DND-41 (cell line): Measurements from ENCODE around the gene OR2A14.
"Not testable (repeated sequence)": the region's sequence is repeated elsewhere in the genome, so short reads cannot be mapped to it uniquely, and the experiment has no call there.

ENCODE experiments used
- CTCF ChIP-seq: IDR thresholded peaks from 2 replicates; pipeline ENCODE4 v1.5.1; 2012; ENCODE audit warnings: borderline replicate concordance, low read length, moderate library complexity, mild to moderate bottlenecking; ENCODE audit not compliant: poor library complexity, severe bottlenecking; ENCODE audit errors: extremely low read depth
- EZH2 ChIP-seq: IDR thresholded peaks from 3 replicates; pipeline ENCODE4 v1.6.1; 2012; ENCODE audit warnings: borderline replicate concordance, low read depth, mild to moderate bottlenecking, moderate library complexity, low read length, inconsistent platforms; ENCODE audit not compliant: severe bottlenecking

- TF ChIP-seq CTCF, EZH2: not testable (repeated sequence)
These were observed 6.6 kb downstream of the OR2A14 start for GRCh38 chr7:144129601-144130000.
